ENCODE data around the gene PFAS.

GRCh38 chr17:8204761-8205555 lies 44.1 kb upstream of the PFAS start:
- TF ChIP-seq POLR2AphosphoS5 (IDR thresholded peaks at IDR 0.05; ENCODE audit: borderline replicate concordance, low read depth, low read length) (peak; percentile 52; the same call in 1 of the 2 replicates), EZH2 (IDR thresholded peaks at IDR 0.05) (no peak), FOXP2 (optimal IDR thresholded peaks at IDR 0.05; ENCODE audit: control extremely low read depth, extremely low read length, insufficient read depth) (no peak)

Data from SK-N-MC (cell line).